HK-2 (cell line): Measurements from ENCODE around the gene MICU1.
"Not testable (repeated sequence)": the region's sequence is repeated elsewhere in the genome, so short reads cannot be mapped to it uniquely, and the experiment has no call there.

Experiments used
- DNase-seq: peaks from one replicate; pipeline ENCODE4 v3.0.0-alpha.2; 2018; ENCODE audit not compliant: unreplicated experiment

MICU1 gene

GRCh38 chr10:72328829-72329204 lies 297.1 kb downstream of the MICU1 start:
- no peak for DNase-seq

GRCh38 chr10:72328045-72328828 lies 297.6 kb downstream of the MICU1 start:
- peak; percentile 86 for DNase-seq

- not testable (repeated sequence) for DNase-seq
These were observed 298.9 kb downstream of the MICU1 start for GRCh38 chr10:72326665-72327603.

GRCh38 chr10:72325243-72326175 lies 300.4 kb downstream of the MICU1 start:
- not testable (repeated sequence) for DNase-seq

- DNase-seq, result no peak
These were observed 302.1 kb downstream of the MICU1 start for GRCh38 chr10:72323771-72324191.

- no peak for DNase-seq
These were observed 302.6 kb downstream of the MICU1 start for GRCh38 chr10:72323108-72323749.

- no peak for DNase-seq
These were observed 303.4 kb downstream of the MICU1 start for GRCh38 chr10:72322280-72323058.

GRCh38 chr10:72322030-72322279 lies 303.9 kb downstream of the MICU1 start:
- no peak for DNase-seq

- no peak for DNase-seq
These were observed 304.4 kb downstream of the MICU1 start for GRCh38 chr10:72321248-72322029.

- peak; percentile 94 for DNase-seq
These were observed 305.1 kb downstream of the MICU1 start for GRCh38 chr10:72320676-72321247.

- peak; percentile 95 for DNase-seq
These were observed 306.2 kb downstream of the MICU1 start for GRCh38 chr10:72319416-72320254.

- no peak for DNase-seq
These were observed 307.2 kb downstream of the MICU1 start for GRCh38 chr10:72318418-72319262.
